Muscle layer of duodenum (tissue), 2 donors: ENCODE data around the gene SH3D21.

Experiments used
- H3K27ac ChIP-seq: one replicate; pipeline ENCODE4 v1.7.0; 2013; ENCODE audit warnings: mild to moderate bottlenecking, low read length
- H3K27me3 ChIP-seq: one replicate; pipeline ENCODE4 v1.7.0; 2013; ENCODE audit warnings: low read depth, mild to moderate bottlenecking, control low read depth, low read length
- H3K36me3 ChIP-seq, 2 donors: one replicate each; pipeline ENCODE4 v1.7.0; 2013; ENCODE audit warnings: low read length in 2 of 2, control low read depth in 1 of 2, mild to moderate bottlenecking in 1 of 2; ENCODE audit not compliant: insufficient read depth in 2 of 2, control insufficient read depth in 1 of 2
- H3K4me1 ChIP-seq, 2 donors: one replicate each; pipeline ENCODE4 v1.7.0; 2013; ENCODE audit warnings: low read length in 2 of 2, mild to moderate bottlenecking in 2 of 2, control low read depth in 1 of 2, moderate library complexity in 1 of 2; ENCODE audit not compliant: insufficient read depth in 2 of 2, control insufficient read depth in 1 of 2
- H3K4me3 ChIP-seq, 2 donors: one replicate each; pipeline ENCODE4 v1.7.0; 2013; ENCODE audit warnings: low read length in 2 of 2, low read depth in 1 of 2, mild to moderate bottlenecking in 1 of 2
- H3K9me3 ChIP-seq, 2 donors: one replicate each; pipeline ENCODE4 v1.7.0; 2013; ENCODE audit warnings: low read length in 2 of 2, control low read depth in 1 of 2, mild to moderate bottlenecking in 1 of 2; ENCODE audit not compliant: control insufficient read depth in 1 of 2
- donor health status: healthy.

SH3D21 gene

DNA sequence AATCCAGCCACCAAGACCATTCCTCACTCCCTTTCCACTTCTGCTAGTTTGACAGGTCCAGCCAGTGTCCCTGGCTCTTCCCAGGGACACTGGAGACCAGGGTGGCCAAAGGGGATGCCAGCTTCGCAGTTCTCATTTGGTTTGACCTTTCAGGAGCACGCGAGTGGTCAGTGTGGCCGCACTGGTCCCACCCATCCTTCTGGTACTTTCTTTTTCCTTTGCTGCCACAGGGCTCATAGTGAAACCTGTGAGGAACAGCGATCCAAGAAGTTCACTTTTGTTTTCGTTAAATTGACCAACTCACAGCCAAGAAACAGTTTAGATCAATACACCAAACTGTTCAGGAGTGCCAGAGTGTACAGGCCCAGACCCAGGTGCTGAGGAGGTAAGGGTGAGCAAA lies 31.7 kb downstream of the SH3D21 start:
- Histone ChIP-seq H3K9me3 (no peaks in the 10 kb centered on the region), H3K4me1 (peaks cover 0 to 6% of the 10 kb centered on the region in 2 donors), H3K27me3 (no peaks in the 10 kb centered on the region), H3K4me3 (no peak overlapping the region), H3K36me3 (peaks cover 7 to 21% of the 10 kb centered on the region in 2 donors), H3K27ac (no peak overlapping the region)

DNA sequence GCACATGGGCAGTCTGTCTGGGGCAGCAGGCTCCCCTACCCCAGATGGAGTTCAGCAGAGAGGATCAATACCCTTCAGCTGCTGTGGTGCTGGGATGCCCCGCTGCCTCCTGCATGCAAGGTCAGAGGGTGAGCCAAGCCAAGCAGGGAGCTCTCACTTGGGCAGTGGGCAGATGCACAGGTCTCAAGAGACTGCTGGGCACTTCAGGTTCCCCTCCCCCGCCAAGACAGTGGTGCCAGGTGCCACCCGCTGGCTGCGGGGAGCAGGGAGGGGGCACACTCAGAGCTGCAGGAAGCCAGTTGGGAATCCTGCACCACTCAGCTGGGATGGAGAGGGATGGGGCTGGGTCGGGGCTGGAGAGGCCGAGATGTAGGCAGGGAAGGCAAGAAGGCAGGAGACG lies 33.0 kb downstream of the SH3D21 start:
- Histone ChIP-seq H3K4me1 (peaks cover 0 to 10% of the 10 kb centered on the region in 2 donors), H3K4me3 (no peak overlapping the region), H3K9me3 (no peaks in the 10 kb centered on the region), H3K36me3 (peaks cover 16 to 31% of the 10 kb centered on the region in 2 donors), H3K27me3 (no peaks in the 10 kb centered on the region), H3K27ac (no peak overlapping the region)

GRCh38 chr1:36339615-36340014 lies 33.4 kb downstream of the SH3D21 start:
- no peak overlapping the region for H3K27ac ChIP-seq
- H3K4me3 ChIP-seq: no peak overlapping the region
- H3K36me3 ChIP-seq: peaks cover 16 to 32% of the 10 kb centered on the region in 2 donors
- H3K4me1 ChIP-seq: peaks cover 0 to 10% of the 10 kb centered on the region in 2 donors
- H3K9me3 ChIP-seq: no peaks in the 10 kb centered on the region
- H3K27me3 ChIP-seq: no peaks in the 10 kb centered on the region

DNA sequence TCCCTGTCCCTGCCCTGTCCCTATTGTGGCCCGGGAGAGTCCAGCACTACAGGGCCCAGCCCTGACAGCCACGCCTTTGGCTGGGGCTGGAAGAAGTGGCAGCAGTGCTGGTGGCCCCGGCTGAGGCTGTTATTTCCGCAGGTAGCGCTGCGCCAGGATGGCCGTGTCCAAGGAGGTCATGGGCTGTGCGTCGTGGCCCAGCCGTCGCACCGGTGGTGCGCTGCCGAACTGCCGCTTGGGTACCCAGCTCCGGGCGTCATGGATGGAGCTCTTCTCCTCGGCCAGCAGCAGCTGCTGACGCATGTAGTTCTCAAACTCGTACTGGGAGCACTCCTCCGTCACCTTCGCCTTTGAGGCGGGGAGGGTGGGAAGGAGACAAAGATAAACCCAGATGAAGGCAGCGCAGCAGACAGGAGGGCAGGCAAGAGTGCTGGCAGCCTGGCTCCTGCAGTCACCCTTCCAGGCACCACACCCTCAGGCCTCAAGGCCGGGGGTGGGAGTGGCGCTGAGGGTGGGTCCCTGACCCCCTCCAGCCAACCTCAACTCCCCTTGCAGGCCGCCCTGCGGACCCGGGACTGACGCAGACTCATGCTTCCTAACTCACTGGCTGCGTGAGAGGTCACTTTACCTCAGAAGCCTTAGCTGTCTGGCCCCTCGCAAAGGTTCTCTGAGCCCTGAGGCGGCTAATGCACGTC lies 35.6 kb downstream of the SH3D21 start:
- H3K36me3 ChIP-seq: peaks cover 33 to 51% of the 10 kb centered on the region in 2 donors
- H3K9me3 ChIP-seq: no peaks in the 10 kb centered on the region
- no peak overlapping the region for H3K4me3 ChIP-seq
- no peaks in the 10 kb centered on the region for H3K27me3 ChIP-seq
- peaks cover 0 to 10% of the 10 kb centered on the region in 2 donors for H3K4me1 ChIP-seq
- no peak overlapping the region for H3K27ac ChIP-seq

- Histone ChIP-seq H3K27me3 (no peaks in the 10 kb centered on the region), H3K9me3 (no peaks in the 10 kb centered on the region), H3K4me3 (no peak overlapping the region), H3K4me1 (peaks cover 0 to 10% of the 10 kb centered on the region in 2 donors), H3K27ac (no peak overlapping the region), H3K36me3 (peaks cover 39 to 57% of the 10 kb centered on the region in 2 donors)
Observed at GRCh38 chr1:36342426-36343185, 36.4 kb downstream of the SH3D21 start.

DNA sequence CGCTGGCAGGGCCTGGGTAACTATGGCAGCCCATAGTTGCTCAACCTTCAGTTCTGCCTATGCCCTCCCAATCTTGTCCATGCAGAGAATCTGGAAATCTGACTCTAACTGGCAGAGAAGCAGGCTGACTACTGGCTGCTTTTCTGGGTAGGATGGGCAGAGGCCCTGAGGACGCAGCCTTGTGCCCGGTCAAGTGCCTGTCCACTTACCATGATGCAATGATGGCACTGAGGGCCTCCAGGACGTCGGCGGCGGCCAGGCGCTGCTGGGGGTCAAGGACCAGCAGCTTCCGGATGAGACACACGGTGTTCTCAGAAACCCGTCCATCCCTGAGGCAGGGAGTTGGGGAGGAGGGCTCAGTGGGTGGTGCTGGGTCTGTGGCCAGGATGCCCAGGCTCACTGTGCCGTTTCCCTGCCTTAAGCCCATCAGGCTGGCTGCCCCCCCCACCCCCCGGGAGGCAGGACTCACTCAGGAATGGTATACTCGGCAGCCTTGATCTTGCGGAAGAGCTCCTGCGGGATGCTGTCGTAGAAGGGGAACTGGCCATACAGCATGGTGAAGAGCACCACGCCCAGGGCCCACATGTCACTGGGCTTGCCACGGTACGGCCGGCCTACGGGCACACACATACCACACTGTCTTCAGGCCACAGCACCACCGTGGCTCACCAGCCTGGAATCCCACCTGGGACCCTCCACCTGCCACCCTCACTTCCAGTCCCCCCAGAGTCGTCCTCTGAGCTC lies 37.7 kb downstream of the SH3D21 start:
- peaks cover 51 to 66% of the 10 kb centered on the region in 2 donors for H3K36me3 ChIP-seq

GRCh38 chr1:36344395-36344680 lies 38.2 kb downstream of the SH3D21 start:
- H3K4me1 ChIP-seq: peaks cover 0 to 4% of the 10 kb centered on the region in 2 donors
- peaks cover 52 to 67% of the 10 kb centered on the region in 2 donors for H3K36me3 ChIP-seq
- H3K4me3 ChIP-seq: no peak overlapping the region
- no peaks in the 10 kb centered on the region for H3K27me3 ChIP-seq
- no peaks in the 10 kb centered on the region for H3K9me3 ChIP-seq
- no peak overlapping the region for H3K27ac ChIP-seq

More for the DNA sequence above, 37.7 kb downstream of the SH3D21 start:
- Histone ChIP-seq H3K27me3 (no peaks in the 10 kb centered on the region), H3K4me3 (no peak overlapping the region), H3K9me3 (no peaks in the 10 kb centered on the region), H3K27ac (no peak overlapping the region), H3K4me1 (peaks cover 0 to 4% of the 10 kb centered on the region in 2 donors)

DNA sequence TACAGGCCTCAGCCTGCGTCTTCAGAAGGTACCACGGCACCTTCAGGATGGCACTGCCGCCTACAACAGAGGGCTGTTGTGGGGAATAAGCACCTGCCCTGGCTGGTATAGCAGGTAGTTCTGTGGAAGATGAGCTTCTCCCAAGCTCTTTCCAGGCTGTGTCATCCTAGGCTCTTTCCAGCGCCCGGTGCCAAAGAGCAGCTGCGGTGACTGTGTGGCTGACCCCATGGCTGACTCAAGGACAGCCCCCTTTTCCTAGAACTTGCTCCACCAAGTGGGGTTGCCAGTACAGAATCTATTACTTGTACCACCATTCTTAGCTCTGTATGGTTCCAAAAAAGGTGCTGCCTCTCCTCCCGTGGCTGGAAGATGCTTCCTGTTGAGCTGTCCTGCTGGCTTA lies 39.2 kb downstream of the SH3D21 start:
- H3K4me1 ChIP-seq: peaks cover 0 to 10% of the 10 kb centered on the region in 2 donors
- no peaks in the 10 kb centered on the region for H3K9me3 ChIP-seq
- H3K27me3 ChIP-seq: no peaks in the 10 kb centered on the region
- H3K4me3 ChIP-seq: no peak overlapping the region
- H3K36me3 ChIP-seq: peaks cover 55 to 72% of the 10 kb centered on the region in 2 donors
- H3K27ac ChIP-seq: no peak overlapping the region

DNA sequence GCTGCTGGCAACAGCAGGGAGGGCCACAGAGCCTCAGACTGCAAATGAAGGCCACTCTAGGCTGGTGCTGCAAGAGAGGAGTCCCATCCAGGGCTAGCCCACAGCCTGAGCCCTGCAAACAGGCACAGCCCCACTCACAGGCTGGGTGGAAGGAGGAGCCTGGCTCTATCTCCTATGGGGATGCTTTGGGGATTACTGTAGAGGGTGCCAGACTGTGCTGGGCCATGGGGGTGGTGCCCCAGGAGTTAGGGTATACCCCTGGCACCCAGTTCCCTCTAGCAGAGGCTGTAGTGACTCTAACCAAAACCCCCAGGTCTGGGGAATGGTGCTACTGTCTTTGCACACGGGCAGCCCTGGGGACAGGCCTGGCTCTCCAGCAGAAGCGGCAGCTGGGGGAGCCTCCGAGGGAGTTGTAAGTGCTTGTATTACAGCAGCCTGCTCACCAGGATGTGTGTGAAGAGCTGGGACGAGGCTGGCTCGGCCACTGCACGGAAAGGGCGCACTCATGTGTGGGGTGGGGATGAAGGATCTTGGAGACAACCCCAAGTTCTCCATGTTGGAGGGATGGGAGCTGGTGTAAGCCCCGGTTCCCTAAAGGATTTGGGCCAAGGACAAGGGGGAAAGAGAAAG lies 40.7 kb downstream of the SH3D21 start:
- H3K4me3 ChIP-seq: no peak overlapping the region
- H3K4me1 ChIP-seq: peaks cover 2 to 25% of the 10 kb centered on the region in 2 donors
- H3K9me3 ChIP-seq: no peaks in the 10 kb centered on the region
- no peak overlapping the region for H3K27ac ChIP-seq
- H3K36me3 ChIP-seq: peaks cover 49 to 71% of the 10 kb centered on the region in 2 donors
- no peaks in the 10 kb centered on the region for H3K27me3 ChIP-seq

DNA sequence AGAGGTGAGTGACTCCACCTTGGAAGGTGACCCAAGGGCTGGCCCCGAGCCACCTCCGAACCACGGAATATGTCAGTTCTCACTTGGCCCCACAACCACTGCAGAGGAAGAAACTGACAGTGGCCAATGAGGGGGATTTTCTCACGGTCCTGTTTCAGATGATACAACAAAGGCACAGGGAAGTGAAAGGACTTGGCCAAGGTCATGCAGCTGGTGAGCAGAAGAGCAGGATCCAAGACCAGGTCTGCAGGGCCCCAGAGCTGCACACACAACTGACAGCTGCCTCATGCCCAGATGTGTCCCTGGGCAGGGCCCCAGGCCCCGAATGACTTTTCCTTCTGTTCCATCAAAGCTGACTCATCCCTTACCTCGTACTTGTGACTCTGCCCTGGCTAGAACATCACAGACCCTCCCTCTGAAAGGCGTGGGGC lies 43.1 kb downstream of the SH3D21 start:
- H3K4me1 ChIP-seq: peaks cover 10 to 25% of the 10 kb centered on the region in 2 donors
- no peak overlapping the region for H3K27ac ChIP-seq
- no peaks in the 10 kb centered on the region for H3K27me3 ChIP-seq
- no peak overlapping the region for H3K4me3 ChIP-seq
- peaks cover 54 to 78% of the 10 kb centered on the region in 2 donors for H3K36me3 ChIP-seq
- no peaks in the 10 kb centered on the region for H3K9me3 ChIP-seq

GRCh38 chr1:36349839-36350238 lies 43.7 kb downstream of the SH3D21 start:
- Histone ChIP-seq H3K4me1 (peaks cover 10 to 25% of the 10 kb centered on the region in 2 donors), H3K4me3 (no peak overlapping the region), H3K9me3 (no peaks in the 10 kb centered on the region), H3K36me3 (peaks cover 57 to 82% of the 10 kb centered on the region in 2 donors), H3K27me3 (no peaks in the 10 kb centered on the region), H3K27ac (no peak overlapping the region)
